Left colon (tissue), 2 donors: Measurements from ENCODE around the gene CPNE4. TPM values are rescaled to one million over a fixed set of nuclear protein-coding genes. Genes with fewer than 3 reads are reported as not detected.
"Not testable (repeated sequence)": the region's sequence is repeated elsewhere in the genome, so short reads cannot be mapped to it uniquely, and the experiment has no call there.

Experiments used
- ATAC-seq: fragments of 200-7000 bp; cut with Tn5 transposase; one replicate; pipeline ENCODE4 v1.9.1; 2020; ENCODE audit warnings: mild to moderate bottlenecking, moderate library complexity
- DNase-seq, 2 donors: peaks; one replicate each; pipeline ENCODE4 v3.0.0-alpha.2; 2020
- intact Hi-C, 2 donors: fragments of 100-400 bp; cut with DNase I in 1 of 2; cut with micrococcal nuclease in 1 of 2; formaldehyde crosslinking; loops; one replicate each; pipeline versions ENCODE4 v1.11.2 to v1.14.0; 2022; cut with DNase I, micrococcal nuclease
- long read RNA-seq: library from polyadenylated mRNA; unstranded; transcript quantifications from one replicate; pipeline ENCODE4 v2.0.0, GENCODE V29; 2021
- total RNA-seq, 2 donors: library from RNA; stranded (reverse); fragmentation: NEBNext Ultra II Directional; extraction: Animal tissue kit (Norgen Biotek cat#: 25700); gene quantifications; one replicate each; pipeline ENCODE4 v1.2.1, GENCODE V29; 2021
- donor health status: DM: no; HTN: no; CAD: no.
- donor health status: DM: yes; HTN: yes; CAD: no.

CPNE4 gene
- total RNA-seq: under 1 TPM; 0.46 to 0.53 TPM
- long read RNA-seq: 0 reads

GRCh38 chr3:132034486-132035464 lies at the start of gene CPNE4:
TSS of gene CPNE4 (minus strand) at chr3:132035014.
- intact Hi-C loops: no loop called here
- ATAC-seq: peak; percentile 94
- DNase-seq: peak; percentile 29 to 69

- ATAC-seq: no peak
- intact Hi-C loops: no loop called here
Measured at GRCh38 chr3:132083583-132084279, 48.9 kb upstream of the CPNE4 start.

DNA sequence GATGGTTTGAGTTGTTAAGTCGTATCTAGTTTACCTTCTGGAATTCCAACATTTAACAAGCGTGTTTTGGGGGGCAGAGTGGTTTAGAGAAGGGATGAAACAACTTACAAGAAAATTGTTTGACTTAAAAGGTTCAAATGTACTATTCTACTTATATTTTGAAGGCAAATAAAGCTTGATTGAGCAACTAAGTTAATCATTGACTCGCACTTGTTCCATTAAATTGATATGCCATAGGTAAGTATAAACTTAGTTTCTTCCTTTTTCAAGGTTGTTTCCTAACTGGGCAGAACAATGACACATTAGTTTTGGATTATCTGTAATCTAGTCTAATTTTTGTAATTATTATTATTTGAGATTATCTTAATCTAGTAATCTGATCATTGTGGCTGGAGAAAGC lies 48.3 kb upstream of the CPNE4 start:
- no peak for DNase-seq
- intact Hi-C loops: no loop called here
- no peak for ATAC-seq

More at GRCh38 chr3:132083583-132084279, 48.9 kb upstream of the CPNE4 start:
- no peak for DNase-seq

- ATAC-seq (no peak), DNase-seq (no peak)
- intact Hi-C loops: no loop called here
Measured at GRCh38 chr3:132079147-132079546, 44.3 kb upstream of the CPNE4 start.

GRCh38 chr3:132073771-132074170 lies 39.0 kb upstream of the CPNE4 start:
- intact Hi-C loops: no loop called here
- no peak for DNase-seq
- no peak for ATAC-seq

DNA sequence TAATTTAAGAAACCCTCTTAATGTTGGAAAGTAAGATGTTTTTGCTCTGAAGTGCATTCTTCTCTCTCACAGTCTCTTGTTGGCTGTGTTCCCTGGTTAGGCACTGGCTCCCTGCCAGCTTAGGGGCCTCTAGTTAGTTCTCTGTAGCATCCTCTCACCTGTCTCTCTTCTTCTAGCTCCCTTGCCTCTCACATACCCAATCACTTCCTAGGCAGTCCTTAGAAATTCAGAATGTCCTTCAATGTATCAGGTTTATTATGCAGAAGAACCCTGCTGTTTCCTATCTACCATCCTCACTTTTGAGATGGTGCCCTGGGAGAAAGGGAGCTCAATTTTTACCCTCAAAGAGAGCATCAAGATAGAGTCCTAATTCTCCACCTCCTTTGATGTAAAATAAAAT lies 36.2 kb upstream of the CPNE4 start:
- DNase-seq: no peak
- intact Hi-C loops: no loop called here
- ATAC-seq: no peak

- intact Hi-C loops: no loop called here
- DNase-seq (no peak), ATAC-seq (no peak)
Measured at GRCh38 chr3:132064114-132064513, 29.3 kb upstream of the CPNE4 start.

- ATAC-seq: no peak
- intact Hi-C loops: no loop called here
Measured at GRCh38 chr3:132062535-132062934, 27.7 kb upstream of the CPNE4 start.

DNA sequence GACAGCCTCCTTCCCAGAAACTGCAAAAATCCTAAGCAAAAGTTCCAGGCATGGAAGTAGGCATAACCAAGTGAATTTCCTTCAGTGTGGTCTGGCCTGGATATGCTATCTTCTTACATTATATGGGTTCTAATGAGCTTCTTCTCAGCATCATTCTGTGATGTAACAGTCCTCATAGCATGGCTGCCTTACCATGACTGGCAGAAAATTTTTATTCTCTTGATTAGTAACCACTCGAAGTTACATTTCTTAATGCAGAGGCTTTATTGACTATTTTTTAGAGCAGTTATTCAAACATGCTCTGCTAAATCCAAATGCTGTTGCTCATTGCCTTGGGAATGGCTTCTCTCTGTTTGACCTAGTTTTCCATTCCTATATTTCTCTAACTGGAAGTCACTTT lies 21.1 kb upstream of the CPNE4 start:
- ATAC-seq: no peak
- no peak for DNase-seq
- intact Hi-C loops: no loop called here

More at GRCh38 chr3:132062535-132062934, 27.7 kb upstream of the CPNE4 start:
- DNase-seq: no peak

GRCh38 chr3:132047209-132047608 lies 12.4 kb upstream of the CPNE4 start:
- DNase-seq (no peak), ATAC-seq (no peak)
- intact Hi-C loops: no loop called here

DNA sequence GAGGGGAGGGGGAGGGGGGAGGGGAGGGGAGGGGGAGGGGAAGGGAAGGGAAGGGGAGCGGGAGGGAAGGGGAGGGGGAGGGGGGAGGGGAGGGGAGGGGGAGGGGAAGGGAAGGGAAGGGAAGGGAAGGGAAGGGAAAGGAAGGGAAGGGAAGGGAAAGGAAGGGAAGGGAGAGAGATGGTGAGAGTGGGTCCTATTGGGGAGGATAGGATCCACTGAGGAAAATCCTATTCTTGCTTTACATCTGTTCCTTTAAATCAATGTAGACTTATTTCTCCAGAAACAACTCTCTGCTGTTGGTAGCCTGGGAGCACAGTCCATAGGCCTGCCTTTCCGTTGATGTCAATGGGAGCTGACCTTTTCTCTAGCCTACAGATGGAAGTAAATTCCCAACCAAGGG lies 10.1 kb upstream of the CPNE4 start:
- ATAC-seq, intact Hi-C loops, DNase-seq: not testable (repeated sequence)

- DNase-seq (no peak), ATAC-seq (no peak)
- intact Hi-C loops: no loop called here
Measured at GRCh38 chr3:132042681-132043080, 7.9 kb upstream of the CPNE4 start.

GRCh38 chr3:132038198-132038825 lies 3.5 kb upstream of the CPNE4 start:
- intact Hi-C loops: no loop called here
- DNase-seq (no peak), ATAC-seq (no peak)

GRCh38 chr3:132037581-132037980 lies 2.8 kb upstream of the CPNE4 start:
- intact Hi-C loops: no loop called here
- DNase-seq (no peak), ATAC-seq (no peak)

- DNase-seq: no peak
- ATAC-seq: no peak
- intact Hi-C loops: no loop called here
Measured at GRCh38 chr3:132037056-132037455, 2.2 kb upstream of the CPNE4 start.

DNA sequence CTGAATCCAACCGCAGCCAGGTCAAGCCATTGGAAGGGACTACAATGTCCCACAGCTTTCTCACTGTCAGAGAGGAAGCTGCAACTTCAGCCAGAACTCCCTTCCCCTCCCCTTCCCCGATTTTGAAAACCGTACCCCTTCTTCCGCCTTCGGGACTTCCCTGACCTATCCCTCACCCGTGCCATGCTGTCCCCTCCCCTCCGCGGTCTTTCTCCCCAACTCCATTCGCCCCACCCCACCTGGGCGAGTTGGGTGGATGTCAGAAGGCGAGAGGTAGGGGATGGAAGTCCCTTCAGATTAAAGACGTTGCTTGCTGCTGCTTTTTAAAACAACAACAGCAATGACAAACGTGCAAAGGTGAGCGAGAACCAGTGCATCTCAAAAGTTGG lies 723 bp downstream of the CPNE4 start:
- intact Hi-C loops: no loop called here
- ATAC-seq (no peak), DNase-seq (no peak)

DNA sequence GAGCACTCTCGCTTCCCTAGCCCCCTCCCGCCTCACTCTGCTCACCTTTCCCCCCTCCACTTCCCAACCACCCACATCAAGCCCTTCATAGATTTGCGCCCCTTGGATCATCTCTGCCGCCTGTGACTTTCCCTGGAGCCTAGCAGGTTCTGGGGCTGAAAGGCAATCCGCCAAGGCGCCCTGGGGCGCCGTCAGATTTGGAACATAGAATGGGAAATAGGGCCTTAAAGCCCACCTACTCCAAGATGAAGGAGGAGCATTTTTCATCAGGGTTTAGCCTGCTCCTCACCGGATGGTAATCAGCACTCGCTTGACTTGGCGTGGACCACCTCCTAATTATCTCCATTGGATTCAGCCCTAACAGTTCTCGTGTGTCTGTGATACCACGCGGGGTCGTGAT lies 1.3 kb downstream of the CPNE4 start:
- ATAC-seq (no peak), DNase-seq (no peak)
- intact Hi-C loops: no loop called here

- intact Hi-C loops: no loop called here
- ATAC-seq: no peak
Measured at GRCh38 chr3:132032959-132033358, 1.9 kb downstream of the CPNE4 start.

GRCh38 chr3:132029182-132029902 lies 5.5 kb downstream of the CPNE4 start:
- DNase-seq (peak; percentile 51 to 84), ATAC-seq (peak; percentile 86)
- intact Hi-C loops: no loop called here

More at GRCh38 chr3:132032959-132033358, 1.9 kb downstream of the CPNE4 start:
- no peak for DNase-seq
